Endothelial cell of umbilical vein (primary cell): ENCODE measurements around the gene SOX18. TPM values are rescaled to one million over a fixed set of nuclear protein-coding genes. Genes with fewer than 3 reads are reported as not detected.
"Not testable (repeated sequence)": the region's sequence is repeated elsewhere in the genome, so short reads cannot be mapped to it uniquely, and the experiment has no call there.

ENCODE experiments used
- BruUV-seq: library from RNA; stranded (reverse); fragments of 400-500 nt; replicated peaks from 2 replicates; lab custom pipeline; 2021; lab: Mats Ljungman, UMichigan
- CTCF ChIA-PET: fragments of 300-600, 350-600 bp; sonication (Branson Sonifier 250); formaldehyde crosslinking; loops from one replicate; lab custom pipeline; 2021; ENCODE audit warnings: antibody characterized with exemption, inconsistent platforms; lab: Charles Lee
- POLR2A ChIA-PET: fragments of 300-600, 350-600 bp; sonication (Branson Sonifier 250); formaldehyde crosslinking; loops from one replicate; lab custom pipeline; 2021; ENCODE audit warnings: antibody characterized with exemption, inconsistent platforms; lab: Charles Lee
- DNase-seq: peaks from one replicate; pipeline ENCODE4 v3.0.0-alpha.2; 2011; ENCODE audit warnings: low read depth, low spot score
- FAIRE-seq: peaks from 2 replicates; lab custom pipeline; 2011; peaks lifted over from hg19 to GRCh38; lab: Jason Lieb, UNC
- H2AFZ ChIP-seq: 2 replicates; pipeline ENCODE4 v1.6.0; 2012; ENCODE audit warnings: low read depth, low read length, control low read depth, inconsistent platforms
- H3K27ac ChIP-seq: 2 replicates; pipeline ENCODE4 v1.5.1; 2011; ENCODE audit warnings: low read depth, mild to moderate bottlenecking, control low read depth, low read length, moderate library complexity; ENCODE audit not compliant: insufficient read depth
- H3K27me3 ChIP-seq, 2 experiments: 2 replicates each; pipeline versions ENCODE4 v1.6.0 to v1.6.1; 2011; ENCODE audit warnings: low read length in 2 of 2, mixed read lengths in 1 of 2; ENCODE audit not compliant: control insufficient read depth in 2 of 2, insufficient read depth in 2 of 2
- H3K36me3 ChIP-seq, 2 experiments: 2 replicates in 1 of 2; 3 replicates in 1 of 2; pipeline ENCODE4 v1.5.1; 2011; ENCODE audit warnings: low read length in 2 of 2, mild to moderate bottlenecking in 1 of 2, moderate library complexity in 1 of 2; ENCODE audit not compliant: control insufficient read depth in 2 of 2, insufficient read depth in 2 of 2; ENCODE audit errors: extremely low read depth in 1 of 2
- H3K4me1 ChIP-seq: 3 replicates; pipeline ENCODE4 v1.5.1; 2011; ENCODE audit warnings: mild to moderate bottlenecking, low read length; ENCODE audit not compliant: control insufficient read depth, insufficient read depth; ENCODE audit errors: extremely low read depth
- H3K4me2 ChIP-seq: 2 replicates; pipeline ENCODE4 v1.6.1; 2011; ENCODE audit warnings: low read length, control low read depth, mixed read lengths; ENCODE audit not compliant: insufficient read depth
- H3K4me3 ChIP-seq, 3 experiments: fragments of 200-600 bp in 1 of 3; sonication (generic), shearing (Covaris generic) in 1 of 3; replicated peaks in 1 of 3; 2 replicates each; pipeline ENCODE4 v1.5.1; 2011 to 2016; ENCODE audit warnings: control low read depth in 3 of 3, low read length in 3 of 3, mild to moderate bottlenecking in 2 of 3, inconsistent platforms in 1 of 3, low read depth in 1 of 3, moderate library complexity in 1 of 3; ENCODE audit not compliant: insufficient read depth in 1 of 3
- H3K79me2 ChIP-seq: 2 replicates; pipeline ENCODE4 v1.6.0; 2012; ENCODE audit warnings: low read length, inconsistent platforms; ENCODE audit not compliant: control insufficient read depth, insufficient read depth
- H3K9ac ChIP-seq: replicated peaks from 2 replicates; pipeline ENCODE3; 2011; ENCODE audit warnings: low read length, control low read depth; ENCODE audit not compliant: insufficient read depth; ENCODE audit errors: extremely low read depth
- H3K9me1 ChIP-seq: replicated peaks from 3 replicates; pipeline ENCODE4 v1.6.0; 2011; ENCODE audit warnings: mild to moderate bottlenecking, low read length; ENCODE audit not compliant: control insufficient read depth, insufficient read depth; ENCODE audit errors: extremely low read depth
- H3K9me3 ChIP-seq: replicated peaks from 2 replicates; pipeline ENCODE4 v1.5.1; 2012; ENCODE audit warnings: low read length, inconsistent platforms; ENCODE audit not compliant: control insufficient read depth, insufficient read depth
- H4K20me1 ChIP-seq: replicated peaks from 2 replicates; pipeline ENCODE3; 2011; ENCODE audit warnings: mild to moderate bottlenecking, low read length; ENCODE audit not compliant: control insufficient read depth, insufficient read depth; ENCODE audit errors: extremely low read depth
- EZH2 ChIP-seq: IDR thresholded peaks from 2 replicates; pipeline ENCODE4 v1.6.1; 2012; ENCODE audit warnings: borderline replicate concordance, low read depth, mild to moderate bottlenecking, moderate library complexity, low read length, inconsistent platforms; ENCODE audit not compliant: severe bottlenecking
- FOS ChIP-seq: IDR thresholded peaks from 2 replicates; pipeline ENCODE4 v1.6.1; 2011; ENCODE audit warnings: mild to moderate bottlenecking, low read length, moderate library complexity, borderline replicate concordance; ENCODE audit not compliant: insufficient read depth
- GATA2 ChIP-seq: IDR thresholded peaks from 2 replicates; pipeline ENCODE4 v1.7.0; 2011; ENCODE audit warnings: low read depth, mild to moderate bottlenecking, moderate library complexity, mixed read lengths, low read length; ENCODE audit not compliant: insufficient read length, insufficient read depth
- JUN ChIP-seq: IDR thresholded peaks from 2 replicates; pipeline ENCODE4 v1.6.1; 2011; ENCODE audit warnings: borderline replicate concordance, low read depth; ENCODE audit not compliant: insufficient read length, insufficient read depth
- MAX ChIP-seq: IDR thresholded peaks from 2 replicates; pipeline ENCODE4 v1.6.1; 2011; ENCODE audit not compliant: insufficient read depth, insufficient read length
- MYC ChIP-seq: IDR thresholded peaks from one replicate; pipeline ENCODE4 v1.6.1; 2011; ENCODE audit warnings: mild to moderate bottlenecking, low read depth, low read length
- POLR2A ChIP-seq: IDR thresholded peaks from 2 replicates; pipeline ENCODE4 v1.6.1; 2012; ENCODE audit warnings: low read depth, mild to moderate bottlenecking, control low read depth, low read length
- POLR2AphosphoS5 ChIP-seq: IDR thresholded peaks from 2 replicates; pipeline ENCODE4 v1.6.1; 2012; ENCODE audit warnings: low read depth, mild to moderate bottlenecking, control low read depth, low read length, moderate library complexity; ENCODE audit not compliant: insufficient read depth
- dilution Hi-C: fragments of 300-500 bp; cut with MboI; formaldehyde crosslinking; loops from one replicate; pipeline ENCODE4 v1.15.0; 2019; ENCODE audit warnings: low sequenced_read_pairs; ENCODE audit not compliant: extremely low pct_ligation_motif_present
- intact Hi-C: fragments of 100-400 bp; cut with micrococcal nuclease; formaldehyde crosslinking; loops from one replicate; pipeline ENCODE4 v1.10.0; 2022
- polyA plus RNA-seq, 4 experiments: library from polyadenylated mRNA; depleted of rRNA in 3 of 4; stranded (reverse) in 3 of 4; unstranded in 1 of 4; fragments of >200 nt; gene quantifications; 2 replicates each; pipeline versions ENCODE4 v1.2.1 to v1.2.3, GENCODE V29; 2011 to 2012; ENCODE audit warnings: missing spikeins in 1 of 4
- total RNA-seq: library from RNA; stranded (reverse); gene quantifications from 2 replicates; pipeline ENCODE4 v1.2.3, GENCODE V29; 2021
- TF ChIP-seq, protein P1 (sequence below), 2 donors: IDR thresholded peaks; 1 replicate in 1 of 2; 2 replicates in 1 of 2; pipeline ENCODE4 v1.5.1; 2011; ENCODE audit warnings: low read length in 2 of 2, mild to moderate bottlenecking in 2 of 2, moderate library complexity in 2 of 2, control low read depth in 1 of 2, inconsistent platforms in 1 of 2, low read depth in 1 of 2; ENCODE audit not compliant: insufficient read depth in 1 of 2; ENCODE audit errors: extremely low read depth in 1 of 2

Gene SOX18
- total and polyA plus RNA-seq, 2 donors (not counting 3 experiments of a cell fraction or from before 2014, with no cell fraction given) = 20.9 to 175 TPM

GRCh38 chr20:64012385-64013154 lies 36.9 kb downstream of the SOX18 start:
- H4K20me1 ChIP-seq, H3K4me3 ChIP-seq, H2AFZ ChIP-seq, CTCF ChIA-PET, H3K27me3 ChIP-seq, intact Hi-C loops, H3K27ac ChIP-seq, DNase-seq, BruUV-seq, dilution Hi-C loops, H3K9me3 ChIP-seq, FAIRE-seq, H3K4me1 ChIP-seq, POLR2A ChIA-PET, H3K4me2 ChIP-seq, H3K9me1 ChIP-seq, H3K79me2 ChIP-seq, H3K9ac ChIP-seq: not testable (repeated sequence)
- H3K36me3 ChIP-seq = peaks cover 14 to 26% of the 10 kb centered on the region in 2 experiments

- H3K9me1 ChIP-seq = no peaks in the 10 kb centered on the region
- intact Hi-C loops (no loop called here), dilution Hi-C loops (no loop called here)
- ChIA-PET POLR2A (no interaction called here), CTCF (no interaction called here)
- H3K4me2 ChIP-seq = no peak overlapping the region
- BruUV-seq = no TSS peak
- H3K9me3 ChIP-seq = no peaks in the 10 kb centered on the region
- H3K9ac ChIP-seq = no peak overlapping the region
- no peaks in the 10 kb centered on the region for H3K27me3 ChIP-seq
- H4K20me1 ChIP-seq = no peaks in the 10 kb centered on the region
- no peak for TF ChIP-seq JUN
- TF ChIP-seq POLR2A = no peak
- no peak for TF ChIP-seq MAX
- TF ChIP-seq FOS = no peak
- no peak for TF ChIP-seq GATA2
- TF ChIP-seq, protein P1, sequence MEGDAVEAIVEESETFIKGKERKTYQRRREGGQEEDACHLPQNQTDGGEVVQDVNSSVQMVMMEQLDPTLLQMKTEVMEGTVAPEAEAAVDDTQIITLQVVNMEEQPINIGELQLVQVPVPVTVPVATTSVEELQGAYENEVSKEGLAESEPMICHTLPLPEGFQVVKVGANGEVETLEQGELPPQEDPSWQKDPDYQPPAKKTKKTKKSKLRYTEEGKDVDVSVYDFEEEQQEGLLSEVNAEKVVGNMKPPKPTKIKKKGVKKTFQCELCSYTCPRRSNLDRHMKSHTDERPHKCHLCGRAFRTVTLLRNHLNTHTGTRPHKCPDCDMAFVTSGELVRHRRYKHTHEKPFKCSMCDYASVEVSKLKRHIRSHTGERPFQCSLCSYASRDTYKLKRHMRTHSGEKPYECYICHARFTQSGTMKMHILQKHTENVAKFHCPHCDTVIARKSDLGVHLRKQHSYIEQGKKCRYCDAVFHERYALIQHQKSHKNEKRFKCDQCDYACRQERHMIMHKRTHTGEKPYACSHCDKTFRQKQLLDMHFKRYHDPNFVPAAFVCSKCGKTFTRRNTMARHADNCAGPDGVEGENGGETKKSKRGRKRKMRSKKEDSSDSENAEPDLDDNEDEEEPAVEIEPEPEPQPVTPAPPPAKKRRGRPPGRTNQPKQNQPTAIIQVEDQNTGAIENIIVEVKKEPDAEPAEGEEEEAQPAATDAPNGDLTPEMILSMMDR (IDR thresholded peaks at IDR 0.05; ENCODE audit: extremely low read depth in 1 of 2, insufficient read depth in 1 of 2, low read depth in 1 of 2, low read length in 2 of 2) = no peak
- no peak for TF ChIP-seq POLR2AphosphoS5
- no peak for TF ChIP-seq MYC
- TF ChIP-seq EZH2 = no peak
- DNase-seq = no peak
- FAIRE-seq = no peak
- no peak overlapping the region for H2AFZ ChIP-seq
- H3K4me3 ChIP-seq = no peak overlapping the region
- H3K27ac ChIP-seq = no peak overlapping the region
- H3K36me3 ChIP-seq = peaks cover 14 to 31% of the 10 kb centered on the region in 2 experiments
- H3K4me1 ChIP-seq = peaks cover 2% of the 10 kb centered on the region
- no peaks in the 10 kb centered on the region for H3K79me2 ChIP-seq
Observed at GRCh38 chr20:64011366-64011779, 38.1 kb downstream of the SOX18 start.
